Endothelial cell of umbilical vein (primary cell): ENCODE measurements around the gene KLF15. TPM values are rescaled to one million over a fixed set of nuclear protein-coding genes. Genes with fewer than 3 reads are reported as not detected.

Source experiments
- BruUV-seq: library from RNA; stranded (reverse); fragments of 400-500 nt; replicated peaks from 2 replicates; lab custom pipeline; 2021; lab: Mats Ljungman, UMichigan
- CTCF ChIA-PET: fragments of 300-600, 350-600 bp; sonication (Branson Sonifier 250); formaldehyde crosslinking; loops from one replicate; lab custom pipeline; 2021; ENCODE audit warnings: antibody characterized with exemption, inconsistent platforms; lab: Charles Lee
- POLR2A ChIA-PET: fragments of 300-600, 350-600 bp; sonication (Branson Sonifier 250); formaldehyde crosslinking; loops from one replicate; lab custom pipeline; 2021; ENCODE audit warnings: antibody characterized with exemption, inconsistent platforms; lab: Charles Lee
- DNase-seq: peaks from one replicate; pipeline ENCODE4 v3.0.0-alpha.2; 2011; ENCODE audit warnings: low read depth, low spot score
- FAIRE-seq: peaks from 2 replicates; lab custom pipeline; 2011; peaks lifted over from hg19 to GRCh38; lab: Jason Lieb, UNC
- H2AFZ ChIP-seq: 2 replicates; pipeline ENCODE4 v1.6.0; 2012; ENCODE audit warnings: low read depth, low read length, control low read depth, inconsistent platforms
- H3K27ac ChIP-seq: 2 replicates; pipeline ENCODE4 v1.5.1; 2011; ENCODE audit warnings: low read depth, mild to moderate bottlenecking, control low read depth, low read length, moderate library complexity; ENCODE audit not compliant: insufficient read depth
- H3K27me3 ChIP-seq, 2 experiments: 2 replicates each; pipeline versions ENCODE4 v1.6.0 to v1.6.1; 2011; ENCODE audit warnings: low read length in 2 of 2, mixed read lengths in 1 of 2; ENCODE audit not compliant: control insufficient read depth in 2 of 2, insufficient read depth in 2 of 2
- H3K36me3 ChIP-seq, 2 experiments: 2 replicates in 1 of 2; 3 replicates in 1 of 2; pipeline ENCODE4 v1.5.1; 2011; ENCODE audit warnings: low read length in 2 of 2, mild to moderate bottlenecking in 1 of 2, moderate library complexity in 1 of 2; ENCODE audit not compliant: control insufficient read depth in 2 of 2, insufficient read depth in 2 of 2; ENCODE audit errors: extremely low read depth in 1 of 2
- H3K4me1 ChIP-seq: 3 replicates; pipeline ENCODE4 v1.5.1; 2011; ENCODE audit warnings: mild to moderate bottlenecking, low read length; ENCODE audit not compliant: control insufficient read depth, insufficient read depth; ENCODE audit errors: extremely low read depth
- H3K4me2 ChIP-seq: 2 replicates; pipeline ENCODE4 v1.6.1; 2011; ENCODE audit warnings: low read length, control low read depth, mixed read lengths; ENCODE audit not compliant: insufficient read depth
- H3K4me3 ChIP-seq, 3 experiments: fragments of 200-600 bp in 1 of 3; sonication (generic), shearing (Covaris generic) in 1 of 3; replicated peaks in 1 of 3; 2 replicates each; pipeline ENCODE4 v1.5.1; 2011 to 2016; ENCODE audit warnings: control low read depth in 3 of 3, low read length in 3 of 3, mild to moderate bottlenecking in 2 of 3, inconsistent platforms in 1 of 3, low read depth in 1 of 3, moderate library complexity in 1 of 3; ENCODE audit not compliant: insufficient read depth in 1 of 3
- H3K79me2 ChIP-seq: 2 replicates; pipeline ENCODE4 v1.6.0; 2012; ENCODE audit warnings: low read length, inconsistent platforms; ENCODE audit not compliant: control insufficient read depth, insufficient read depth
- H3K9ac ChIP-seq: replicated peaks from 2 replicates; pipeline ENCODE3; 2011; ENCODE audit warnings: low read length, control low read depth; ENCODE audit not compliant: insufficient read depth; ENCODE audit errors: extremely low read depth
- H3K9me1 ChIP-seq: replicated peaks from 3 replicates; pipeline ENCODE4 v1.6.0; 2011; ENCODE audit warnings: mild to moderate bottlenecking, low read length; ENCODE audit not compliant: control insufficient read depth, insufficient read depth; ENCODE audit errors: extremely low read depth
- H3K9me3 ChIP-seq: replicated peaks from 2 replicates; pipeline ENCODE4 v1.5.1; 2012; ENCODE audit warnings: low read length, inconsistent platforms; ENCODE audit not compliant: control insufficient read depth, insufficient read depth
- H4K20me1 ChIP-seq: replicated peaks from 2 replicates; pipeline ENCODE3; 2011; ENCODE audit warnings: mild to moderate bottlenecking, low read length; ENCODE audit not compliant: control insufficient read depth, insufficient read depth; ENCODE audit errors: extremely low read depth
- EZH2 ChIP-seq: IDR thresholded peaks from 2 replicates; pipeline ENCODE4 v1.6.1; 2012; ENCODE audit warnings: borderline replicate concordance, low read depth, mild to moderate bottlenecking, moderate library complexity, low read length, inconsistent platforms; ENCODE audit not compliant: severe bottlenecking
- FOS ChIP-seq: IDR thresholded peaks from 2 replicates; pipeline ENCODE4 v1.6.1; 2011; ENCODE audit warnings: mild to moderate bottlenecking, low read length, moderate library complexity, borderline replicate concordance; ENCODE audit not compliant: insufficient read depth
- GATA2 ChIP-seq: IDR thresholded peaks from 2 replicates; pipeline ENCODE4 v1.7.0; 2011; ENCODE audit warnings: low read depth, mild to moderate bottlenecking, moderate library complexity, mixed read lengths, low read length; ENCODE audit not compliant: insufficient read length, insufficient read depth
- JUN ChIP-seq: IDR thresholded peaks from 2 replicates; pipeline ENCODE4 v1.6.1; 2011; ENCODE audit warnings: borderline replicate concordance, low read depth; ENCODE audit not compliant: insufficient read length, insufficient read depth
- MYC ChIP-seq: IDR thresholded peaks from one replicate; pipeline ENCODE4 v1.6.1; 2011; ENCODE audit warnings: mild to moderate bottlenecking, low read depth, low read length
- POLR2A ChIP-seq: IDR thresholded peaks from 2 replicates; pipeline ENCODE4 v1.6.1; 2012; ENCODE audit warnings: low read depth, mild to moderate bottlenecking, control low read depth, low read length
- POLR2AphosphoS5 ChIP-seq: IDR thresholded peaks from 2 replicates; pipeline ENCODE4 v1.6.1; 2012; ENCODE audit warnings: low read depth, mild to moderate bottlenecking, control low read depth, low read length, moderate library complexity; ENCODE audit not compliant: insufficient read depth
- dilution Hi-C: fragments of 300-500 bp; cut with MboI; formaldehyde crosslinking; loops from one replicate; pipeline ENCODE4 v1.15.0; 2019; ENCODE audit warnings: low sequenced_read_pairs; ENCODE audit not compliant: extremely low pct_ligation_motif_present
- intact Hi-C: fragments of 100-400 bp; cut with micrococcal nuclease; formaldehyde crosslinking; loops from one replicate; pipeline ENCODE4 v1.10.0; 2022
- polyA plus RNA-seq, 4 experiments: library from polyadenylated mRNA; depleted of rRNA in 3 of 4; stranded (reverse) in 3 of 4; unstranded in 1 of 4; fragments of >200 nt; gene quantifications; 2 replicates each; pipeline versions ENCODE4 v1.2.1 to v1.2.3, GENCODE V29; 2011 to 2012; ENCODE audit warnings: missing spikeins in 1 of 4
- total RNA-seq: library from RNA; stranded (reverse); gene quantifications from 2 replicates; pipeline ENCODE4 v1.2.3, GENCODE V29; 2021
- TF ChIP-seq, protein P1 (sequence below), 2 donors: IDR thresholded peaks; 1 replicate in 1 of 2; 2 replicates in 1 of 2; pipeline ENCODE4 v1.5.1; 2011; ENCODE audit warnings: low read length in 2 of 2, mild to moderate bottlenecking in 2 of 2, moderate library complexity in 2 of 2, control low read depth in 1 of 2, inconsistent platforms in 1 of 2, low read depth in 1 of 2; ENCODE audit not compliant: insufficient read depth in 1 of 2; ENCODE audit errors: extremely low read depth in 1 of 2
- TF ChIP-seq, protein P2 (sequence below): IDR thresholded peaks from 2 replicates; pipeline ENCODE4 v1.6.1; 2011; ENCODE audit not compliant: insufficient read depth, insufficient read length

Gene KLF15
- total and polyA plus RNA-seq, 2 donors (not counting 3 experiments of a cell fraction or from before 2014, with no cell fraction given) = 2.2 to 3.0 TPM

DNA sequence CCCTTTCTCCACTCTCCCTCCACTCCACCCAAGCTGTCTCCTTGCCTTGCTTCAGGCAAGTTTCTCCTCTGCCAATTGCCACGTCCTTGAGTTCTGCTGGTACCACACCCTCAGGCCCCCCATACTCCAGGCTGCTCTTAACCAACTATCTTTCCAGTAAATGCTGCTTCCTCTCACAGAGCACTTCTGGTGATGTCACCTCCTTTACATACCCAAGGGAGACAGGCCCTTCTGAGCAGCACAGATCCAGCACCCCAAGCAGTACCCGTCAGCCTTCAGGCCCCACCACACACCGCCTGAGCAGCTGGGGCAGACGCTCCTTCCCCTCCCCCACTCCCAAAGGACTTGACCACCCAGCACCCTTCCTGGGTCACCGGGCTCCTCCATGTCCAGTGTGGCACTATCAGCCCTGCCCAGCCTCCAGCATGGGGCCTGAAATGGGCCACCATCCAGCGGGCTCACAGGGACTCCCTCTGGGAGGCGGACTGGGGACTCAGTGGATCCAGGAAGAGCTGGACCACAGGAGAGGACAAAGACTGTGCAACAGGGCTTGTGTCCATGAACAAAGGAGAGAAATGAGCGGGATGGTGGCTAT lies 50.2 kb downstream of the KLF15 start:
- FAIRE-seq (no peak), DNase-seq (no peak)
- H3K36me3 ChIP-seq = no peaks in the 10 kb centered on the region
- H3K27me3 ChIP-seq = peaks cover 4 to 5% of the 10 kb centered on the region in 2 experiments
- H2AFZ ChIP-seq = no peak overlapping the region
- no peak overlapping the region for H3K9ac ChIP-seq
- no peak overlapping the region for H3K4me3 ChIP-seq
- no TSS peak for BruUV-seq
- no peaks in the 10 kb centered on the region for H3K4me1 ChIP-seq
- no peaks in the 10 kb centered on the region for H3K9me1 ChIP-seq
- intact Hi-C loops = no loop called here
- no peaks in the 10 kb centered on the region for H3K79me2 ChIP-seq
- POLR2A ChIA-PET = no interaction called here
- dilution Hi-C loops = no loop called here
- no peak overlapping the region for H3K4me2 ChIP-seq
- no peak overlapping the region for H3K27ac ChIP-seq
- H4K20me1 ChIP-seq = no peaks in the 10 kb centered on the region
- no peaks in the 10 kb centered on the region for H3K9me3 ChIP-seq
- TF ChIP-seq MYC = no peak
- no peak for TF ChIP-seq POLR2AphosphoS5
- no peak for TF ChIP-seq POLR2A
- TF ChIP-seq FOS = no peak
- TF ChIP-seq, protein P1, sequence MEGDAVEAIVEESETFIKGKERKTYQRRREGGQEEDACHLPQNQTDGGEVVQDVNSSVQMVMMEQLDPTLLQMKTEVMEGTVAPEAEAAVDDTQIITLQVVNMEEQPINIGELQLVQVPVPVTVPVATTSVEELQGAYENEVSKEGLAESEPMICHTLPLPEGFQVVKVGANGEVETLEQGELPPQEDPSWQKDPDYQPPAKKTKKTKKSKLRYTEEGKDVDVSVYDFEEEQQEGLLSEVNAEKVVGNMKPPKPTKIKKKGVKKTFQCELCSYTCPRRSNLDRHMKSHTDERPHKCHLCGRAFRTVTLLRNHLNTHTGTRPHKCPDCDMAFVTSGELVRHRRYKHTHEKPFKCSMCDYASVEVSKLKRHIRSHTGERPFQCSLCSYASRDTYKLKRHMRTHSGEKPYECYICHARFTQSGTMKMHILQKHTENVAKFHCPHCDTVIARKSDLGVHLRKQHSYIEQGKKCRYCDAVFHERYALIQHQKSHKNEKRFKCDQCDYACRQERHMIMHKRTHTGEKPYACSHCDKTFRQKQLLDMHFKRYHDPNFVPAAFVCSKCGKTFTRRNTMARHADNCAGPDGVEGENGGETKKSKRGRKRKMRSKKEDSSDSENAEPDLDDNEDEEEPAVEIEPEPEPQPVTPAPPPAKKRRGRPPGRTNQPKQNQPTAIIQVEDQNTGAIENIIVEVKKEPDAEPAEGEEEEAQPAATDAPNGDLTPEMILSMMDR (IDR thresholded peaks at IDR 0.05; ENCODE audit: extremely low read depth in 1 of 2, insufficient read depth in 1 of 2, low read depth in 1 of 2, low read length in 2 of 2) = no peak
- TF ChIP-seq GATA2 = no peak
- TF ChIP-seq JUN = no peak
- TF ChIP-seq, protein P2, sequence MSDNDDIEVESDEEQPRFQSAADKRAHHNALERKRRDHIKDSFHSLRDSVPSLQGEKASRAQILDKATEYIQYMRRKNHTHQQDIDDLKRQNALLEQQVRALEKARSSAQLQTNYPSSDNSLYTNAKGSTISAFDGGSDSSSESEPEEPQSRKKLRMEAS = no peak
- TF ChIP-seq EZH2 = no peak
- CTCF ChIA-PET = no interaction called here
